Measurements from ENCODE around the gene KMT2A. TPM values are rescaled to one million over a fixed set of nuclear protein-coding genes. Genes with fewer than 3 reads are reported as not detected.

KMT2A gene
- total and polyA plus RNA-seq, 2 experiments from 2014 or later, result 34.3 to 72.2 TPM

DNA sequence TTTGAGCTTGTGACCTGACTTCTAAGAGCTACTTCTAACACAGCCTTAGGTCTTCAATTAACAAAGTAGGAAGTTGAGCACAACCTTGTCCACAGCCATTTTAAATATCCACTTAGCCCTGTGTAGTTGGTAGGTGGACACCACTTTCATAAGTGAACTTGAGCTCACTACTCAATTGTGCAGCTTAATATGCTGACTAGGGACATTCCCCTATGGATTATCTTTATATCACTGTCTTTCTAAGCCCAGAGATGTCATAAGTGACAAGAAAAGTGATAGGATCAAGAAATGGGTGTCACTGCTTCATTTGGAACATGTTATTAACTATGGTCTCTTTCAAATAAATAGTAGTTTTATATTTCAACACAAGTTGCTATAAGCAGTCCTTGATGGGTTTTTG is 38.8 kb upstream of the KMT2A start:
- Histone ChIP-seq H3K27me3 (ENCODE audit: insufficient read depth) (no peaks in the 10 kb centered on the region), H4K20me1 (replicated peaks; ENCODE audit: insufficient read depth) (peaks cover 2% of the 10 kb centered on the region; the same call in 1 of the 2 replicates), H3K79me2 (replicated peaks; ENCODE audit: insufficient read depth) (peaks cover 10% of the 10 kb centered on the region), H3K4me3 (no peak overlapping the region), H3F3A (replicated peaks; ENCODE audit: low read depth) (no peaks in the 10 kb centered on the region), H3K4me1 (ENCODE audit: insufficient read depth) (no peaks in the 10 kb centered on the region), H3K9me2 (ENCODE audit: insufficient read depth) (no peaks in the 10 kb centered on the region), H3K4me2 (no peak overlapping the region), H3K27ac (ENCODE audit: low read depth) (no peak overlapping the region), H2AFZ (no peak overlapping the region), H3K36me3 (ENCODE audit: insufficient read depth) (peaks cover 25% of the 10 kb centered on the region)
- DNase-seq (ENCODE audit: low spot score) (no peak), ATAC-seq (no peak)
- Mint-ChIP-seq H3K36me3 (ENCODE audit: low read depth) (peaks cover 23% of the 10 kb centered on the region), H3K9me3 (no peaks in the 10 kb centered on the region), H3K27ac (no peak overlapping the region), H3K4me1 (peaks cover 8% of the 10 kb centered on the region; the same call in 1 of the 3 replicates), H3K27me3 (ENCODE audit: insufficient read depth, low read depth, poor library complexity) (peaks cover 5% of the 10 kb centered on the region), H3K4me3 (no peak overlapping the region)
- TF ChIP-seq EZH2phosphoT487 (IDR thresholded peaks at IDR 0.05; ENCODE audit: unreplicated experiment) (no peak), JUNB (IDR thresholded peaks at IDR 0.05; ENCODE audit: unreplicated experiment) (no peak), ZNF462 (CRISPR knock-in tag; IDR thresholded peaks at IDR 0.05) (no peak), ZNF331 (CRISPR knock-in tag; IDR thresholded peaks at IDR 0.05; ENCODE audit: low read depth) (no peak), ZNF114 (CRISPR knock-in tag; IDR thresholded peaks at IDR 0.05) (no peak), NANOG (IDR thresholded peaks at IDR 0.05; ENCODE audit: borderline replicate concordance) (no peak), POLR2AphosphoS5 (IDR thresholded peaks at IDR 0.05; ENCODE audit: low read depth) (no peak), CREB1 (CRISPR knock-in tag; IDR thresholded peaks at IDR 0.05; ENCODE audit: low read depth) (no peak), STAT1 (IDR thresholded peaks at IDR 0.05; ENCODE audit: unreplicated experiment) (no peak), EZH2 (IDR thresholded peaks at IDR 0.05; ENCODE audit: low read depth, unreplicated experiment) (no peak)
- TF ChIP-seq, protein P1, sequence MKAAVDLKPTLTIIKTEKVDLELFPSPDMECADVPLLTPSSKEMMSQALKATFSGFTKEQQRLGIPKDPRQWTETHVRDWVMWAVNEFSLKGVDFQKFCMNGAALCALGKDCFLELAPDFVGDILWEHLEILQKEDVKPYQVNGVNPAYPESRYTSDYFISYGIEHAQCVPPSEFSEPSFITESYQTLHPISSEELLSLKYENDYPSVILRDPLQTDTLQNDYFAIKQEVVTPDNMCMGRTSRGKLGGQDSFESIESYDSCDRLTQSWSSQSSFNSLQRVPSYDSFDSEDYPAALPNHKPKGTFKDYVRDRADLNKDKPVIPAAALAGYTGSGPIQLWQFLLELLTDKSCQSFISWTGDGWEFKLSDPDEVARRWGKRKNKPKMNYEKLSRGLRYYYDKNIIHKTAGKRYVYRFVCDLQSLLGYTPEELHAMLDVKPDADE (IDR thresholded peaks at IDR 0.05), result no peak
- TF ChIP-seq, protein P2, sequence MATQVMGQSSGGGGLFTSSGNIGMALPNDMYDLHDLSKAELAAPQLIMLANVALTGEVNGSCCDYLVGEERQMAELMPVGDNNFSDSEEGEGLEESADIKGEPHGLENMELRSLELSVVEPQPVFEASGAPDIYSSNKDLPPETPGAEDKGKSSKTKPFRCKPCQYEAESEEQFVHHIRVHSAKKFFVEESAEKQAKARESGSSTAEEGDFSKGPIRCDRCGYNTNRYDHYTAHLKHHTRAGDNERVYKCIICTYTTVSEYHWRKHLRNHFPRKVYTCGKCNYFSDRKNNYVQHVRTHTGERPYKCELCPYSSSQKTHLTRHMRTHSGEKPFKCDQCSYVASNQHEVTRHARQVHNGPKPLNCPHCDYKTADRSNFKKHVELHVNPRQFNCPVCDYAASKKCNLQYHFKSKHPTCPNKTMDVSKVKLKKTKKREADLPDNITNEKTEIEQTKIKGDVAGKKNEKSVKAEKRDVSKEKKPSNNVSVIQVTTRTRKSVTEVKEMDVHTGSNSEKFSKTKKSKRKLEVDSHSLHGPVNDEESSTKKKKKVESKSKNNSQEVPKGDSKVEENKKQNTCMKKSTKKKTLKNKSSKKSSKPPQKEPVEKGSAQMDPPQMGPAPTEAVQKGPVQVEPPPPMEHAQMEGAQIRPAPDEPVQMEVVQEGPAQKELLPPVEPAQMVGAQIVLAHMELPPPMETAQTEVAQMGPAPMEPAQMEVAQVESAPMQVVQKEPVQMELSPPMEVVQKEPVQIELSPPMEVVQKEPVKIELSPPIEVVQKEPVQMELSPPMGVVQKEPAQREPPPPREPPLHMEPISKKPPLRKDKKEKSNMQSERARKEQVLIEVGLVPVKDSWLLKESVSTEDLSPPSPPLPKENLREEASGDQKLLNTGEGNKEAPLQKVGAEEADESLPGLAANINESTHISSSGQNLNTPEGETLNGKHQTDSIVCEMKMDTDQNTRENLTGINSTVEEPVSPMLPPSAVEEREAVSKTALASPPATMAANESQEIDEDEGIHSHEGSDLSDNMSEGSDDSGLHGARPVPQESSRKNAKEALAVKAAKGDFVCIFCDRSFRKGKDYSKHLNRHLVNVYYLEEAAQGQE (IDR thresholded peaks at IDR 0.05; ENCODE audit: unreplicated experiment), result no peak
